ENCODE data around the gene GAMT. TPM values are rescaled to one million over a fixed set of nuclear protein-coding genes. Genes with fewer than 3 reads are reported as not detected.
A peak's percentile ranks its signal among the peaks of the same experiment; 100 is the strongest.

The GAMT gene
- total RNA-seq, 1 donor from 2014 or later, result 29.2 TPM

- no peak for DNase-seq (ENCODE audit: low read depth)
- no peak overlapping the region for H3K4me3 ChIP-seq (ENCODE audit: low read depth, low read length)
- TF ChIP-seq CTCF (conservative IDR thresholded peaks at IDR 0.05; ENCODE audit: low read depth, low read length), result no peak
These were observed 18.4 kb downstream of the GAMT start for GRCh38 chr19:1383017-1383311.

DNA sequence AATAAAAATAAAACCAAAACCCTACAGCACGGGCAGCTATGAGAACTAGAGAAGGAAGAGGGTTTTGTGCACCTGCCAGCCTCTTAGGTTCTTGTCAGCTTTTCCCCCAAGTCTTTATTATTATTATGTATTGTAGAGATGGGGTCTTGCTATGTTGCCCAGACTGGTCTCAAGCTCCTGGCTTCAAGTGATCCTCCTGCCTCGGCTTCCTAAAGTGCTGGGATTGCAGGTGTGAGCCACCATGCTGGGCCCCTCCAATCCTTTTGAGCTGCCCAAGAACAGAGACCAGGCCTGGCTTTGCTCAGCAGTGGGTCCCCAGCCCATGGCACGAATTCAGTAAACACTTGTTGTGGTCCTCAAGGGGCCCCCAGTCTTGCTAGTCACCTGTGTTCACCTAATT lies 19.1 kb downstream of the GAMT start:
- TF ChIP-seq CTCF (conservative IDR thresholded peaks at IDR 0.05; ENCODE audit: low read depth, low read length), result no peak
- no peak overlapping the region for H3K4me3 ChIP-seq (ENCODE audit: low read depth, low read length)
- no peak for DNase-seq (ENCODE audit: low read depth)

DNA sequence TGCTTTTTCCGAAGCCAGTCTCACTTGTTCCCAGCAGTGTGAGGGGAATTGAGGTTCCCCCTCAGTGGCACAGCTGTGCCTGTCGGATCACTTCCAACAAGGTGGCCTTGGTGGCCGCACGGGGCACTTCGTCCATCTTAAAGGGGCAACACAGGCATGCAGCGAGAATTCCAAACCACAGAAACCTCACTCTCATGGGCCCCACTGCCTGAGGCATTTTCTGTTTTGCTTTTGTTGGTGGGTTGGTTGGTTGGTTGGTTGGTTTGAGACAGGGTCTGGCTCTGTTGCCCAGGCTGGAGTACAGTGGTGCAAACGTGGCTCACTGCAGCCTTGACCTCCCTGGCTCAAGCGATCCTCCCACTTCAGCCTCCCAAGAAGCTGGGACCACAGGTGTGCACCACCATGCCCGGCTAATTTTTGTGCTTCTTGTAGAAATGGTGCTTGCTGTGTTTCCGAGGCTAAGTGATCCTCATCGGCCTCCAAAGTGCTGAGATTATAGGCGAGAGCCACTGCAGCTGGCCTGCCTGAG lies 21.3 kb downstream of the GAMT start:
- no peak overlapping the region for H3K4me3 ChIP-seq (ENCODE audit: low read depth, low read length)
- no peak for DNase-seq (ENCODE audit: low read depth)

DNA sequence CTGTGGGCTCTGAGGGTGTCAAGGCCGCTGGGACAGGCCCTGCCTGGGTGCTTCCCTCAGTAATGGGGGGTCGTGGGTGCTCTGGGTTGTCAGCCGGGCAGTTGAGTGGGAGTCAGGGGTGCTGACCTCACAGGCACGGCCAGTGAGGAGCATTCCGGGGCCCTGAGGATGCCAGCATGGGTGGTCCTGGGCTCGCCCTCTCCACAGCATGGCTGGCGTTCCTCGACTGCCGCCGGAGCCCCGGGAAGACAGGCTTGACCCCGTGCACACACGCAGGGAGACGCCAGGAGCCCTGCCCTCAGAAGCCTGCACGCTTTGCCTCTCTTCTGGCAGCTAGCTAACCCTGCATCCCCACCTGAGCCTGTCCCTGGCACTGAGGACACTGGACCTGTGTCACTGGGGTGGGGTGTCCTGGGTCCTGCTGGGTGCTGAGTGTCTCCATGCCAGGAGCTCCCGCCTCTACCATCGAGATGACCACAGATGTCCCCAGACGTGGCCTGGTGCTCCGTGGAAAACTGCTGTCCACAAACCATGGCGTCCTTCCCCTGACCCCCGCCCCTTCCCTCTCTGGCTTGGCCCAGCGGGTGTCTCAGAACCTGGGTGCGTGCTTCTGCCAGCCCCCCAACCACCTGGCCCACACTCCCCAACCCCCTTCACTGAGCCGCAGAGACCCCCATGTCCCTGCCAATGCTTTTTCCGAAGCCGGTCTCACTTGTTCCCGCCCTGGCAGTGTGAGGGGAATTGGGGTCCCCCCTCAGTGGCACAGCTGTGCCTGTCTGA lies 22.0 kb downstream of the GAMT start:
- H3K4me3 ChIP-seq (ENCODE audit: low read depth, low read length), result no peak overlapping the region
- TF ChIP-seq CTCF (conservative IDR thresholded peaks at IDR 0.05; ENCODE audit: low read depth, low read length), result no peak
- DNase-seq (ENCODE audit: low read depth), result no peak

More for the DNA sequence above, 21.3 kb downstream of the GAMT start:
- TF ChIP-seq CTCF (conservative IDR thresholded peaks at IDR 0.05; ENCODE audit: low read depth, low read length), result no peak

- no peak for DNase-seq (ENCODE audit: low read depth)
- H3K4me3 ChIP-seq (ENCODE audit: low read depth, low read length), result no peak overlapping the region
- TF ChIP-seq CTCF (conservative IDR thresholded peaks at IDR 0.05; ENCODE audit: low read depth, low read length), result peak; percentile 14
These were observed 23.2 kb downstream of the GAMT start for GRCh38 chr19:1377965-1378785.

GRCh38 chr19:1377176-1377964 lies 24.0 kb downstream of the GAMT start:
- TF ChIP-seq CTCF (conservative IDR thresholded peaks at IDR 0.05; ENCODE audit: low read depth, low read length), result no peak
- DNase-seq (ENCODE audit: low read depth), result no peak
- no peak overlapping the region for H3K4me3 ChIP-seq (ENCODE audit: low read depth, low read length)

Data from epithelial cell of proximal tubule (primary cell).